Gastroesophageal sphincter (tissue), 4 donors: ENCODE measurements around the gene PYGM. TPM values are rescaled to one million over a fixed set of nuclear protein-coding genes. Genes with fewer than 3 reads are reported as not detected.
A peak's percentile ranks its signal among the peaks of the same experiment; 100 is the strongest.

ENCODE experiments used
- ATAC-seq: fragments of 150-250 bp; one replicate; pipeline ENCODE4 v1.9.1; 2016; ENCODE audit warnings: mild to moderate bottlenecking, moderate library complexity
- H3K27ac ChIP-seq, 4 donors: fragments of 200-600 bp; sonication (generic) in 3 of 4; 1 replicate in 3 of 4; 2 replicates in 1 of 4; pipeline ENCODE4 v1.5.1; 2016 to 2019
- H3K27me3 ChIP-seq: fragments of 200-600 bp; sonication (generic); one replicate; pipeline ENCODE4 v1.5.1; 2019
- H3K36me3 ChIP-seq, 2 donors: fragments of 200-600 bp; sonication (generic); one replicate each; pipeline ENCODE4 v1.5.1; 2019; ENCODE audit warnings: control low read depth in 1 of 2
- H3K4me1 ChIP-seq, 3 donors: fragments of 200-600 bp; sonication (generic); 1 replicate in 2 of 3; 2 replicates in 1 of 3; pipeline ENCODE4 v1.5.1; 2016 to 2019; ENCODE audit warnings: control low read depth in 2 of 3
- H3K4me3 ChIP-seq, 2 donors: fragments of 200-600 bp; sonication (generic); one replicate each; pipeline ENCODE4 v1.5.1; 2019; ENCODE audit warnings: mild to moderate bottlenecking in 1 of 2, moderate library complexity in 1 of 2
- H3K9me3 ChIP-seq, 3 donors: fragments of 200-600 bp; sonication (generic); one replicate each; pipeline ENCODE4 v1.5.1; 2017 to 2019; ENCODE audit warnings: control low read depth in 2 of 3
- EP300 ChIP-seq: sonication (generic); formaldehyde crosslinking; IDR thresholded peaks from one replicate; pipeline ENCODE4 v1.6.1; 2017; ENCODE audit warnings: antibody characterized with exemption, mild to moderate bottlenecking
- POLR2A ChIP-seq, 2 donors: fragments of 450-650 bp; IDR thresholded peaks; one replicate each; pipeline ENCODE4 v1.6.1; 2017; ENCODE audit warnings: antibody characterized with exemption in 2 of 2, mild to moderate bottlenecking in 2 of 2, moderate library complexity in 1 of 2
- POLR2AphosphoS5 ChIP-seq: sonication (generic); formaldehyde crosslinking; IDR thresholded peaks from one replicate; pipeline ENCODE4 v1.6.1; 2017; ENCODE audit warnings: antibody characterized with exemption
- WGBS, 2 donors: methylation state at CpG; one replicate each; pipeline ENCODE4 v1.1.5; 2018; ENCODE audit warnings: low coverage in 1 of 2; 5-methylcytosine and 5-hydroxymethylcytosine counted together
- total RNA-seq, 4 donors: library from RNA; depleted of rRNA; stranded (reverse); fragments of >200 nt; gene quantifications; one replicate each; pipeline ENCODE4 v1.1.0, GENCODE V29; 2016
- TF ChIP-seq, protein P1 (sequence below), 4 experiments: fragments of 200-600 bp in 2 of 4; fragments of 450-650 bp in 2 of 4; sonication (generic) in 1 of 4; IDR thresholded peaks; one replicate each; pipeline ENCODE4 v1.5.1; 2017 to 2019; ENCODE audit warnings: antibody characterized with exemption in 4 of 4, mild to moderate bottlenecking in 2 of 4, moderate library complexity in 2 of 4

Gene PYGM
- 10 to 100 TPM; 10.5 to 55.2 (median 32.8) TPM for total RNA-seq

DNA sequence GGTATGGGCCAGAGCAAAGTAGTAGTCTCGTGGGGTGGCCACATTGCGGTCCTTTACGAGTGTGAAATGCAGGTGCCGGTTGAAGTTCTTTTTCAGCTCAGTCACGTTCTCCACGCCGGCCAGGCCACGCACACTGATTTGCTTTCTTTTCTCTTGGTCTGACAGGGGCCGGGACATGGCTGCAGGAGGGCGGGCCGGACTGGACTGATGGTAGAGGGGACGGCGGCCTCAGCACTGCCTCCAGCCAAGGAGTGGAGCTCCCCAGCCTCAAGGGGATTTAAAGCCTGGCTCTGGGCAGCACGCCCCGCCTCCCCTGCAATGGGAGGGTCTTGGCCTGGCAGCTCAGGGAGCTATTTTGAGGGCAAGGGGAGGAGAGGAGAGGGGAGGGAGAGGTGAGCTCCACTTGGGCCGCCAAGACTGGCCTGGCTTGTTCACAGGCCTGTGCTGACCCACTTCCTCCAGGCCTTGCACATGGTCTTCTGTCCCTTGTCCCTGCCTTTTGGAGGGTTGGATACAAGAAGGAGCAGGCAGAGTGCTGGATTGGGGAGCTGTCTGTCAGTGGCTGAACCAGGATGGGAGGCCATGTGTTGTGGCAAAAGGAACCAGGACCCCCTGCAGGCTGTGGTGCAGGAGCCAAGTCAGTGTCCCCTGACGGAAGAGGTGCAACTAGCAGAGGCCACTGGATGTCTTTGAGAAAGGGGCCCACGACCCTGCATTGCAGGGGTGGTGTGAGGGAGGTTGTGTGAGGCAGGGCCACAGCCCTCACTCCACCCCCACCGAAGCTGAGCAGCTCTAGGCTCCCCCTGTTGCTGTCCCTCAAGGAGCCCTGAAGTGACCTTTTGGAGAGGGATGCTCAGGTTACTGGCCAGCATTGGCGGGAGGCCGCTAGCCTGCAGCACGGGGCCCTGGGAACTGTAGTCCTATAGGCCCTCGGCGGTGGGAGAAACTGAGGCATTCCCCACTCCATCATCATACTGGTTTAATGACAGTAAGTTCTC, at the start of gene PYGM:
TSS of gene PYGM (minus strand) at position 253 of the 998 bp plus-strand sequence. CDS start at position 177, 76 bp downstream.
- WGBS, 2 donors = 7% methylated on average over 3 of the region's 24 CpGs; no CpG with 5 or more reads in 1 of the 2 donors
- Histone ChIP-seq H3K4me3 (peak within 1 kb of the TSS; percentile 9 to 40), H3K27me3 (no peaks in the 10 kb centered on the region), H3K9me3 (no peaks in the 10 kb centered on the region), H3K4me1 (peaks cover 7 to 73% (median 56%) of the 10 kb centered on the region in 3 donors), H3K27ac (peak within 1 kb of the TSS; percentile 64 to 86 (median 86)), H3K36me3 (peaks cover 0 to 39% of the 10 kb centered on the region in 2 donors)
- ATAC-seq = peak; percentile 82
- TF ChIP-seq POLR2A (IDR thresholded peaks at IDR 0.05) (peak in 1 of 2 donors; percentile 10), EP300 (no peak), POLR2AphosphoS5 (peak; percentile 62)
- TF ChIP-seq, protein P1, sequence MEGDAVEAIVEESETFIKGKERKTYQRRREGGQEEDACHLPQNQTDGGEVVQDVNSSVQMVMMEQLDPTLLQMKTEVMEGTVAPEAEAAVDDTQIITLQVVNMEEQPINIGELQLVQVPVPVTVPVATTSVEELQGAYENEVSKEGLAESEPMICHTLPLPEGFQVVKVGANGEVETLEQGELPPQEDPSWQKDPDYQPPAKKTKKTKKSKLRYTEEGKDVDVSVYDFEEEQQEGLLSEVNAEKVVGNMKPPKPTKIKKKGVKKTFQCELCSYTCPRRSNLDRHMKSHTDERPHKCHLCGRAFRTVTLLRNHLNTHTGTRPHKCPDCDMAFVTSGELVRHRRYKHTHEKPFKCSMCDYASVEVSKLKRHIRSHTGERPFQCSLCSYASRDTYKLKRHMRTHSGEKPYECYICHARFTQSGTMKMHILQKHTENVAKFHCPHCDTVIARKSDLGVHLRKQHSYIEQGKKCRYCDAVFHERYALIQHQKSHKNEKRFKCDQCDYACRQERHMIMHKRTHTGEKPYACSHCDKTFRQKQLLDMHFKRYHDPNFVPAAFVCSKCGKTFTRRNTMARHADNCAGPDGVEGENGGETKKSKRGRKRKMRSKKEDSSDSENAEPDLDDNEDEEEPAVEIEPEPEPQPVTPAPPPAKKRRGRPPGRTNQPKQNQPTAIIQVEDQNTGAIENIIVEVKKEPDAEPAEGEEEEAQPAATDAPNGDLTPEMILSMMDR (IDR thresholded peaks at IDR 0.05) = peak in 1 of 4 experiments; percentile 2

DNA sequence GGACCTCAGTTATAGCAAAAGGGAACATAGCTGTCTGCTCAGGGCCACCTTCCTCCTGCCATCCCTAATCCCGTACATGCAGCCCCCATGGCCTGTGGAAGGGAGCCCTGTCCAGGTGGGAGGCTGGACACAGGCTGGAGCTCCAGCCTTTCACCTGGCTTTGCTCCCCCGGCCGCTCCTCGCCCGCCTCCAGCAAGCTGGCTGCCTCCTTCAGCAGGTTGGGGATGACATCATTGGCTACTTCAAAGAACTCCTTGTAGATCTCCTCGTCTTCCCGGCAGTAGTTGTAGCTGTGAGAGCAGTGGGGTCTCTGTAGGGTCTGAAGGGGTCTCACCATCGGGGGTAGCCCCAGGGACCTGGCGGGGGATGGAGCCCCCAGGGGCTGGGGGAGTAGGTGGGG, 45.7 kb upstream of the PYGM start:
- Histone ChIP-seq H3K27me3 (no peaks in the 10 kb centered on the region), H3K4me1 (peaks cover 0 to 58% (median 32%) of the 10 kb centered on the region in 3 donors), H3K9me3 (no peaks in the 10 kb centered on the region), H3K4me3 (no peak overlapping the region), H3K27ac (no peak overlapping the region), H3K36me3 (peaks cover 0 to 45% of the 10 kb centered on the region in 2 donors)
- no peak for TF ChIP-seq EP300
- TF ChIP-seq, protein P1 (IDR thresholded peaks at IDR 0.05) = no peak
- TF ChIP-seq POLR2AphosphoS5 = no peak
- no peak for TF ChIP-seq POLR2A (IDR thresholded peaks at IDR 0.05)
- WGBS, 2 donors = 100% methylated on average over 1 of the region's 9 CpGs; no CpG with 5 or more reads in 1 of the 2 donors
- ATAC-seq = no peak

DNA sequence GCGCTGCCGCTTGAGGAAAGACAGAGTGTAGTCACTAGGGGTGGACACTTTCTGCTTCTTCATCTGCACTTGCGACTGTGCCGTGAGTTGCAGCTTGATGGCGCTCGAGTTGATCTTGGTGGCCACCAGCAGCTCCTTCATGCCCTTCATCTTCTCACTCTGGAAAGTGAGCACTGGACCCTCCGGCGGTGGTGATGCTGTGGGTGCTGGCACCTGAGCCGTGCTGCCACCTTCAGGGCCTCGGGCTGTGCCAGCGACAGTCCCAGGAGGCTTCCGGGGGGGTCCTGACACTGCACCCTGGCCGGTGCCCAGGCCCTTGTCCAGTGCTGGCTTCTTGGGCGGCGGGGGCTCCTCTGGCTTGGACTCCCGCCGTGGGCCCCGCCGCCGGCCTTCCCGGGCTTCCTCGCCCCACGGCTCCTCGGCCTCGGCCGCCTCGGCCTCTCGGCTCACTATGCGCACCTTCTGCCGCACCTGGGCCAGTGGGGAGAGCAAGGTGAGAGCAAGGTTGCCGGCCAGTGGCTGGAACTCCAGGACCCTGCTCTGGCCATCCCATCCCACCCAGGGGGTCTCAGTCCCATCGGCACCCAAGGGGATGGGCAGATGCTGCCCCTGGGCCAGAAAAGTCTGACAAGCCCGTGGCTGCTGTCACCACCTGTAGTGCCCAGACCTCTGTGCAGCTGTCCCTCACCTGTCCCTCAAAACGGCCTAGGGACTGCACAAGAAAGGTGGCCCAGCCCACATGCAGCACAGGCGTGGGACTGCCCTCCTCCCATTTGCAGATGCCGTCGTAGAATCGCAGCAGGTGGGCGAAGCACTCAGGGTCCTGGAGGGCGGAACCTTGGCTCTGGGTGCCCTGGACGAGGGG, 44.8 kb upstream of the PYGM start:
- peak overlapping the region in 3 of 4 donors; percentile 92 to 95 (median 92) for H3K27ac ChIP-seq
- no peak for ATAC-seq
- H3K36me3 ChIP-seq = peaks cover 0 to 54% of the 10 kb centered on the region in 2 donors

DNA sequence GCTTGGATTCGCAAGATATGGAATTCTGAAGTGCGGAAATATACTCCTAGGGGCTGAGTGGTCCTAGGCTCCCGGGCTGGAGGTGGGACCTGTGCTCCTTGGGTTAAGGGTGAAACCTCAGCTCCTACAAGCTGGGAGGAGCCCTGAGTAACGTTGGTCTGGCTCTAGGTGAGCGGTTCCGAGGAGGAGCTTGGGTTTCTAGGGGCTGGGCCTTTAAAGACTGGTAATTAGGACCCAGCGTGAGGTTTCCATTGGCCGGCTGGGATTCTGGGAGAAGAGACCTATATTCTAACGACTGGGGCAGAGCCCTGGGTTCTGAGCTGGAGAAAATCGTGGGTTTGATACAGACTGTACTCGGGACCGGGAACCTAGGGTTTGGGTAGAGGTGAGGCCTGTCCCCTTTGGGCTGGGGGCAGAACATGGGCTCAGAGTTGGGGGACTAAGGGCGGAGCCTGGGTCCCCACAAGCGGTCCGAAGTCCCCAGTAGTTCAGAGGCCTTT, 44.1 kb upstream of the PYGM start:
- H3K36me3 ChIP-seq = peaks cover 0 to 61% of the 10 kb centered on the region in 2 donors
- H3K4me1 ChIP-seq = peaks cover 0 to 46% (median 22%) of the 10 kb centered on the region in 3 donors
- 15 to 61% methylated on average over 5 to 7 of the region's 15 CpGs for WGBS, 2 donors
- TF ChIP-seq, protein P1 (IDR thresholded peaks at IDR 0.05) = no peak
- TF ChIP-seq POLR2A (IDR thresholded peaks at IDR 0.05) = no peak
- no peak for TF ChIP-seq EP300
- no peak for TF ChIP-seq POLR2AphosphoS5
- peak overlapping the region; percentile 67 to 73 for H3K4me3 ChIP-seq
- no peaks in the 10 kb centered on the region for H3K9me3 ChIP-seq
- peak overlapping the region; percentile 84 to 95 (median 92) for H3K27ac ChIP-seq
- H3K27me3 ChIP-seq = no peaks in the 10 kb centered on the region
- ATAC-seq = peak; percentile 17

More for the DNA sequence above, 44.8 kb upstream of the PYGM start:
- no peak for TF ChIP-seq EP300
- TF ChIP-seq, protein P1 (IDR thresholded peaks at IDR 0.05) = no peak
- TF ChIP-seq POLR2A (IDR thresholded peaks at IDR 0.05) = no peak
- no peak for TF ChIP-seq POLR2AphosphoS5
- Histone ChIP-seq H3K27me3 (no peaks in the 10 kb centered on the region), H3K4me3 (peak overlapping the region in 1 of 2 donors; percentile 73), H3K4me1 (peaks cover 0 to 53% (median 28%) of the 10 kb centered on the region in 3 donors), H3K9me3 (no peaks in the 10 kb centered on the region)
- 100% methylated on average over 4 of the region's 41 CpGs; no CpG with 5 or more reads in 1 of the 2 donors for WGBS, 2 donors
